HG03064 (cell line): ENCODE measurements around the gene HS3ST6.
A peak's percentile ranks its signal among the peaks of the same experiment; 100 is the strongest.
"Not testable (repeated sequence)": the region's sequence is repeated elsewhere in the genome, so short reads cannot be mapped to it uniquely, and the experiment has no call there.

Source experiments
- ATAC-seq: cut with Tn5 transposase; IDR thresholded peaks from one replicate; pipeline ENCODE4 v1.9.1; 2021; ENCODE audit warnings: low read depth; ENCODE audit not compliant: unreplicated experiment

The HS3ST6 gene

DNA sequence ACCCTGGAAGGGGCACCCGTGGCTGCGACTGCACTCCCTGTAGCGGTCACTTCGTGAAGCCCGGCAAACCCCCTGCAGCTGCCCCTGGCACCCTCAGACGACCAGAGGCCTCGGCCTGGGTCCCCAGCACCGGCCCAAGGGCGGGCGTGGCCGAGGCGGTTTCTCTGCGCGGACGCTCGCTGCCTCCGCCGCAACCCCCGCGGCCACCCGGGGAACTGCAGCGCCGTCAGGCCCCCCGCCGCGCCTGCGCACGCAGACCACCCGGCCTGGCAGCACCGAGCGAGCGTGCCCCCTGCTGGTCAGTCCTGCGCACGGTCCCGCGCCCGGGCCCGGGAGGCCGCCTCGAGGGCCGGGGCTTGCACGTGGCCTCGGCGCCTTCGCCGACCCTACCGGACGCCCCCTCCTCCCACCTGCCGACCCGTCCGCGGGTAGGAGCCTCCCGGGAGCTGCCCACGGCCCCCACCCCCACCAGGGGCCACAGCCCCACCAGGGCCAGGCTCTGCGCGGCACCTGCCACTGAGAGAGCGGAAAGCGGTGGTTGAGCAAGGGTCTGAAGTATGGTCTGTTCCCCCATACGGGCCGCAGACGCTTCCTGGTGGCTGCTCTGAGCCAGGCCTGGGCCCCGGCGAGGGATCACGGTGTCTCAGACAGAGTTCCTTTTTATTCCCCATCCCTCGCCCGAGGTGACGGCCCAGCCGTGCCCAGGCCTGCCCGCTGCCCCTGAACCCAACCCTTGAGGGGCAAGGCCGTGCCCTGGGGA is 11.5 kb upstream of the HS3ST6 start:
- peak; percentile 82 for ATAC-seq

DNA sequence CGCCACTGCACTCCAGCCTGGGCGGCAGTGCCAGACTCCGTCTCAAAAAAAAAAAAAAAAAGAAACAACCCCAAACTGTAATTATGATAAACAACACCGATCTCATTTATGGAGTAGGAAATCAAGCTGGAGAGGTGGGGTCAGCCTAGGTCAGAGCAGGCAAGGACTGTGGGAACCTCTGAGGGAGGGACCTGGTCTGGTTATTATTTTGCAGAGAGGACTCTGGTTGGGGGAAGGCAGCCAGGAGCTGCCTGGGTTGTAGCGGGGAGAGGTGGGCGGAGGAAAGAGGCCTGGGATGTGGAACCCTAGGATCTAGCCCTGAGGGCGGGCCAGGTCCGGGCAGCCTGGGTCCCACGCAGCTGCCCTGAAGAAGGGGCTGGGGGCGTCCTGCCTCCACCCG is 10.9 kb upstream of the HS3ST6 start:
- ATAC-seq = no peak

DNA sequence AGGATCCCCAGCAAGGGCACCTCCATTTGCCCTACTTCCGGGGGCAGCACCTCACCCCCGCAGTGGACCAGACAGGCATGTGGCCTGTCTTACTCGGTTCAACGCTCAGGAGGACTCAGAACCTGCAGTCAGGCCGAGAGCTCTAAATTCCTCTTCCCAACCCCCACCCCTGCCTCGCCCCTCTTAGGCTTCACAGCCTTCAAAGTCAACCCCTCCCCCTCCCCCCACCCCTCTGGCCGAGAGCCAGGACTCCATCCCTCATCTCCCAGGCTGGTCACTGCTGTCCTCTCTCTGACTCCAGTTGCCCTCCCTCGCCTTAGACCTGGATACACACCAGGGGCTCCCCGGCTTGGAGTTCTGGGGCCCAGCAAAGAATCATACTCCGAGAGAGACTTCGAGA is 8.1 kb upstream of the HS3ST6 start:
- no peak for ATAC-seq

DNA sequence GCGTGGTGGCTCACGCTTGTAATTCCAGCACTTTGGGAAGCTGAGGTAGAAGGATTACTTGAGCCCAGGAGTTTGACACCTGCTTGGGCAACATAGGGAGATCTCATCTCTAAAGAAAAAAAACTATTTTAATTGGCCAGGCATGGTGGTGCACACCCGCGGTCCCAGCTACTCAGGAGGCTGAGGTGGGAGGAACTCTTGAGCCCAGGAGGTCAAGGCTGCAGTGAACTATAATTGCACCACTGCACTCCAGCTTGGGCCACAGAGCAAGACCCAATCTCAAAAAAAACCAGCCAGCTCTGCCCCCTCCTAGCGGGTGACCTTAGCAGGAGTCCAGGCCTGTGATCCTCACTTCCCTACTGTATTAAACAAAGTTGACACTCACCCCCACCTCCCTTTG is 5.9 kb upstream of the HS3ST6 start:
- ATAC-seq = no peak

DNA sequence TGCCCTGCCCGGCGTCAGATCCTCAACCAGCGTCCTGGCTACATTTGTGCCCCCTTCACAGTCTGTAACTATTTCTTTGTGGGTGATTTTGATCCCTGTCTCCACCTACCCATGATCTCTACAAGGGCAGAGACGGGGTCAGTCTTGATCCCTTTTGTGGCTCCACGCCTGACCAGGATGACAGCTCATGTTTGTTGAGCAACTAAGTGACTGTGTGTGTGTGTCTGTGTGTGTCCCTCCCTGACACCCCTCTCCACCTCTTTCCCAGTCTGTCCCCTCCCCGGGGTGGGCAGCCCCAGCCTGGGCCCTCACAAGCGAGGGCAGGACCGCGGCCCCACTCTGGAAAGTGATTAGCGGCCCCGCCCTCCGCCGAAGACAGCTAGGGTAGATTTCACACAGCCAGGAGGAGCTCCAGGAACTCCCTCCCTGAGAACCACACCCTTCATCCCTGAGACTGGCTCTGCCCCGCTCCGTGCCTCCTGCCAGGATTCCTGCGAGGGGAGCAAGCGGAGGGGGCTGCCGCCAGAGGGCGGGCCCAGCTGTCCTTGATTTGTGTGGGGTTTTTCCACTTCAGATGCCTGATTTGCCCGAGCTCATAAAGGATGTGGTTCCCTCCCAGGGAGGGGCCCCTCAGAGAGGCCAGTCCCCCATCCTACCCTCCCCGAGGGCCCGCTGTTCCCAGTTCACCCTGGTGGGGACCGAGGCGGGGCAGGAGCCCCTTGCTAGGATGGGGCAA is 5.3 kb upstream of the HS3ST6 start:
- ATAC-seq = no peak

DNA sequence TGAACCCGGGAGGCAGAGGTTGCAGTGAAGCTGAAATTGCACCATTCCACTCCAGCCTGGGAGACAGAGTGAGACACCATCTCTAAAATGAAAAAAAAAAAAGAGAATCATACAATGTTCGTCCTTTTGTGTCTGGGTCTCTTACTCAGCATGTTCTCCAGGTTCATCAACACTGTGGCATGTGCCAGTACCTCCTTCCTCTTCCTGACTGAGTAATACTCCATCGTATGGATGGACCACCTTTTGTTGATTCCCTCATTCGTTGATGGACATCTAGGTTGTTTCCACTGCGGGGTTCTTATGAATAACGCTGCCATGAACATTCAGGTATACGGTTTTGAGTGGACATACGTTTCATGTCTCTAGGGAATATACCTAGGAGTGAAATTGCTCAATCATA is 4.1 kb upstream of the HS3ST6 start:
- no peak for ATAC-seq

DNA sequence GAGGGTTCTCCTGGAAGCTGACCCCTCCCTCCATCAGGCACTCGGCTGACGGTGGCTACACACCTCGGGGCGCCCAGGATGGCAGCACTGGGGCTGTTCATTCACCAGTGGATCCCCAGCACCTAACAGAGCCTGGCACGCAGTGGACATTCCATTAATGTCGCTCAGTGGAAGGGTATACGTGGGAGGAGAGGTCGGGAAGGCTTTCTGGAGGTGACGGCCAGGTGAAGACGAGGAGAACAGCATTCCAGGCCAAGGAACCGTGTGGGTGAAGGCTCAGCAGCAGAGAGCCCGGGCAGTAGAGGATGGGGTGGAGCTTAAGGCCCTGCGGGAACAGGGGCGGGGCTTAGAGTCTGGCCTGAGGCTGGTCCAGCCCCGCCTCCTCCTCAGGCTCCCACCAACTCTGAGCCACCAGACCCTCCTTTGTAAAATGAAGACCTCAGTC is 2.5 kb upstream of the HS3ST6 start:
- ATAC-seq = no peak

DNA sequence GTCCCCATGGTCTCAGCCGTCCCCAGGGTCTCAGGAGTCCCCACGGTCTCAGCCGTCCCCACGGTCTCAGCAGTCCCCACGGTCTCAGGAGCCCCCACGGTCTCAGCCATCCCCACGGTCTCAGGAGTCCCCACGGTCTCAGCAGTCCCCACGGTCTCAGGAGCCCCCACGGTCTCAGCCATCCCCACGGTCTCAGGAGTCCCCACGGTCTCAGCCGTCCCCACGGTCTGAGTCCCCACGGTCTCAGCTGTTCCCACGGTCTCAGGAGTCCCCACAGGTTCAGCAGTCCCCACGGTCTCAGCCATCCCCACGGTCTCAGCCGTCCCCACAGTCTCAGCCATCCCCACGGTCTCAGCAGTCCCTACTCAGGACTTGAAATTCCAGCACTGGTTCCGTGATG is 1.9 kb upstream of the HS3ST6 start:
- ATAC-seq = not testable (repeated sequence)

DNA sequence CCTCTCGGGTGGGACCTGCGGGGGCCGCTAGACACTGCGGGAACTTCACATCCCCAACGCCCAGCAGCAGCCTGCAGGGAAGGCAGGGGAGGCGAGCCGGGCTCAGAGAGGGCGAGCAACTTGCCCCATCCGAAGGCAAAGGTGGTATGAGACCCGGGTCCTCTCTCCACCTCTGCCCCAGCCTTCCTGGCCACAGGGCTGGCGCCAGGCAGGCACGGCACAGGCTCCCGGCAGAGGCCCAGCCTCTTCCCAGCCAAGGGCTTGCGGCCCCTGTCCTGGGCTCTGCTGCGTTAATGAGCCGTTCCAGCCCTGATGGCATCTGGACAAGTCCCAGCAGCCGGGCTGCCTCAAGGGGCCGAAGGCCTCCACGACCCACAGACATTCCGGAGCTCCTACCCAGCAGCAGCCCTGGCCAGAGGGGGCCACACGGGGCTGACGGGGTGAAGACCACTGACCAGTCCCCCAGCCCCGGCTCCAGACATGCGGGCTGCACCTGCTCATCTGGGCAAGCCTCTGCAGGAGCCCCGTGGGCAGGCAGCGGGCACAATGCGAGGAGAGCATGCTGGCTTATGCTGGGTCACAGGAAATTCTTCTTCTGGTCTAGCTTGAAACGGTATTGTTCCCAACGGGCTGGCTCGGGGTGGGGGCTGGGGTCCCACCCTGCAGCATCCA is 1.2 kb upstream of the HS3ST6 start:
- ATAC-seq = no peak

DNA sequence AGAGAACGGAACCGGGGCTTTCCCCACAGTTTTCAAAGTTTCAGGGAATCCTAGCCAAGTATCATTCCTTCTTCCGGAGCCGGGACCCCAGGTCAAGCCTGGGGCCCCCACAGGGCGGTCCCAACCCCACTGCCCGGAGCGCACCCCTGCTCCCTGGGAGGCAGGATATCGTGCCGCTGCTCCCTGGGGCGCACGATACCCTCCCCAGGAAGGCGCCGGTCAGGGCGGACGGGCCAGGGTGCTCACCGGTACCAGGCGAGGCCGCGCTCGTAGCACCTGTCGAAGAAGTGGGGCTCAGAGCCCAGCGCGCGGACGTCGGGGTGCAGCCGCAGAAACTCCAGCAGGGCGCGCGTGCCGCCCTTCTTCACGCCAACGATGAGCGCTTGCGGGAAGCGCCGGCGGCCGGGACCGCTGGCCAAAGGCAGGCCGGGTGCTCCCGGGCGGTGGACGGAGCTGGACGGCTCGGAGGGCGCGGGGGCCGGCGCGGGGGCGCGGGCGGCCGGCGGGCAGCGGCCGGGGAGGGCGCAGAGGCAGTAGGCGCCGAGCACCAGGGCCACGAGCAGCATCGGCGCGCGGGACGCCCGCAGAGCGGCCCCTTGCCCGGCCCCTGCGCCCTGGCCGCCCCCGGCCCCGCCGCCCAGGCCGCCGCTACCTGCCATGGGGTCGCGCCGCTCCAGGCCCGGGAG is 407 bp downstream of the HS3ST6 start:
- ATAC-seq = no peak

DNA sequence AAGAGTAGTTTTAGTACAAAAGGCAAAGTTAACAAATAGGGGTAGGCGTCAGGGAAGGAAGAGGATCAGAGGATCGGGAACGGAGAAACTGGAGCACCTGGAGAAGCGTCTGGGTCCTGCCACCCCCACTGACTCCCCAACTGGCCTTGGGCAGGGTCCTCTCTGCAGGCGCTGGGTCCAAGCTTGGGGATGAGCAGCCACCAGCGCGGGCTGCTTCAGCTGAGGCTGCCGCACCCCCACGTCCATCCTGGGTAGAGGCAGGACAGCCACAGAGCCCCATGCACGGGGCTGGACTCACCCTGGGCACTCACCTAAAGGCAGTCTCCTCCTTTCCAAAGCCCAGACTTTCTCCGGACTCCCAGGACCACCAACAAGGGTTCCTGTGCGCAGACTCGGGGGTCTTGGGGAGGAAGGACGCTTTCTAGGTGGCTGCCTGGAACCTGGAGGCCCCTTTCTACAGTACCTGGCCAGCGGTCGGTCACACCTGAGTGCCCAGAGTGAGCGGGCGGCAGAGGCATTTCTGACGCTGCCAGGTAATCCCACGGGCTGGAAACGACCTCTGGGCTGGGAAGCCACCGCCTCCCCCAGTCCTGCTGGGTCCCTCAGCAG is 1.1 kb downstream of the HS3ST6 start:
- no peak for ATAC-seq

DNA sequence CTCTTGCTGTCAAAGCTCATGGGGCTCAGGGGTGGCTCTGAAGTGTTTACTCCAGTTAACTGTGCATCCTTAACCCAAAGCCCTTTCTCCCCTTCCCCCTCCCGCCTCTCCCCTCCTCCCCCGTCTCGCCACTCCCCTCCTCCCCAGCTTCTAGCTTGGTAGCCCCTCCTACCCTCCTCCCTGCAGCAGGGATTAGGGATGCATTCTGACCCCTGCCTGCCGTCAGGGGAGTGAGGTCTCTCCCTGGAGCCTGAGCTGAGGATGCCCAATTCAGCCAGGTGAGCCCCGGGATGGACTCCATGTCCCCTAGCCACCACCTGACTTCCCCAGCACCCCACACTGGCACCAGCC is 1.6 kb downstream of the HS3ST6 start:
- no peak for ATAC-seq

DNA sequence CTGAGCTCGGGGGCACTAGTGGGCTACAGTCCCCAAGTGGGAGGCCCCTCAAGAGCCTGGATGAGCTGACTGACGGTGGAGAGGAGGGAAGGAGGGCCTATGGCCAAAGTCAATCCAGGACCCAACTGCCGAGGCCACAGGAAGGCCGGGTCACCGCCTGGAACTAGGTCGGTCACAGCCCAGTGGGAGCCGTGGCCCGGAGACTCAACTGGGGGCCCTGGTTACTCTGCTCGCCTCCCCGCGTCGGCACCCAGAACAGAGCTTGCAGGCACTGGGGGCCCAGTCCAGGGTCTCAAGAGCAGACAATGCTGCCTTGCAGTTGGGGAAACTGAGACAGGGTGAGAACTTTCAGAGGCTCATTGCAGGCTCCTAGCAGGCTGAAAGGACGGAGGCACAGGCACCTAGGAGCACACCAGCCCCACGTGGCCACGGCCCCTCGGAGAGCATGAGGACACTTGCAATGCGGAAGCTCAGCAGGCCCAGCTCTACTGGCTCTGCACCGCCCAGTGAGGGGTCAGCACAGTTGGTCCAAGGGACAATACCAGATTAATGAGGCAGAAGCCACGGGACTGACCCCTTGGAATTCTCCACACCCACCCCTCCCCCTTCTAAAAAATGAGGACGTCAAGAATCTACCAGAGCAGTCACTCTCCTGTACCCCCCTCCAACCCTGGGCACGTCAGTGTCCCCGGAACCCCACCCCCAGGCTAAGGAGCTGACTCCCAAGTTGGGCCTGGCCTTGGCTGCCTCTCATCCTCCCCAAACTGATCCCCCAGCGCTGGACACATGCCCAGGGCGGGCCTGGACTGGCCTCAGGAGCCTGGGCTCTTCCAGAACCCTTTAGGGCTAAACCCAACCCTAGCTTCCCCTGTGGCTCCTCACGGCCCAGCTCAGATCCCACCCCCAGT is 2.2 kb downstream of the HS3ST6 start:
- ATAC-seq = no peak

DNA sequence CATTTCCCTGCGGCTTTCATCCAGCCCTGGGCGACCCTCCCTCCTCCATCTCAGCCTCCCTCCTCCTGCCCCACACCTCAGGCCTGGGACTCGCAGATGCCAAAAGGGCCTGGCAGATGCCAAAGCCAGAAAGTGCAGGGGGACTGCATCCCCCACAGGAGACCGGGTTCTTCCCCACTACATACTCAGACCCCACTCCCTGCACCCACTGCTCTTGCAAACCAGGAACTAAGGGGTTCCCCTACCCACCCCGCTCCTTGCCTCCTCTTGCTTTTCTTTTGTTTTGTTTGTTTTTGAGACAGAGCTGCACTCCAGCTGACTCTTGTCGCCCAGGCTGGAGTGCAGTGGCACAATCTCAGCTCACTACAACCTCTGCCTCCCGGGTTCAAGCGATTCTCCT is 3.2 kb downstream of the HS3ST6 start:
- no peak for ATAC-seq

DNA sequence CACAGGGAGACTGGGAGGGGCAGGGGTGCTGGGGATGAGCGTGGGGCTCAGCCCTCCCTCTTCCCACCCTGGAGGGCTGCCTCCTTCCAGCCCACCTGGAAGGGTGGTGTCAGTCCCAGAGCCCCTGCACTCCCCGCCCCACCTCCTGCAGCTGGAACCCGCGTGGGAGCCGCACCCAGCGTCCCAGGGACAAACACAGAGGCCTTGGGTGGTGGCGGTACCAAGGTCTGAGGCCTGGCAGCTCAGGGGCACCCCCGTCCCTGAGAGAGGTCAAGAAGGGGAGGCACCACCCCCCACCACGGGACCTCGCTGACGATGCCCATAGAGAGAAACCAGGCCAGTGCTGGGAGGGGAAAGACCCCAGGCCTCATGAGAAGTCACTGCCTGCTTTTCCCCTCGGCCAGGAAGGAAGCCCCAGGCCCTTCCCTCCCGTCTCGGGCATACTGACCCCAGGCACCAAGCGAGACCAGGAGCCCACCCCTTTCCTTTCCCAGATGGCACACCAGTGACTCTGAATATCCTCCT is 4.1 kb downstream of the HS3ST6 start:
- ATAC-seq = no peak

DNA sequence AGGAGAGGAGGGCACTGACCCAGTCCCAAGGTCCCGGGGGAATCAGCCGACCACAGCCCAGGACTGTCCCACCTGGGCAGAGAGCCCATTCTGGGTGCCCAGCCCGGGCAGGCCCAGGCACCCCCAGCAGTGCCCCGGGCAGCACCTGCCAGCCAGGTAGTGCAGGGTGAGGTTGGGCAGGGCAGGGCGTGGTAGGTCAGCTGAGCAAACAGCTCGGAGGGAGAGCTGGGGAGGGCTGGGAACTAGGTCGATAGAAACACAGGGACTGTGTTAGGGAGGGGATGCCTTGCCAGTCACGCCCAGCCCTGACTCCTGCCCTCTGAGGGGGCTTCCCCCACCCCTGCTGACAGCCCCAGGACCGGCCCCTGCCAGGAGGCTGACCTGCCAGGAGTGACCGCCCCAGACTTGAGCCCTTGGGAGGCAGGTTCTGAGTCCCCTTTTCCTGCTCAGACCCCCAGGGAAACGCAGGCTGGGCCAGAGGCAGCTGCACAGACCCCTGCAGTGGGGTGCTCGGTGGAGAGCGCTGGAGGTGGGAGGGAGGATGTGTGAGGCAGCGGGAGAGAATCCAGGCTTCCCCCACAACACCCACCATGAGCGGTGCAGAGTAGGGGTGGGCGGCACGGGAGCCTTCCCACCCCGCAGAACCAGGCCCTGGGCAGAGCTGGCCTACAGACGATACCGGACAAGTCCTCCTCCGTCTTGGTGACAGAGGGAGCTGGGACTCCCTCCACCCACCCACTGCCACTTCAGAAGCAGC is 4.7 kb downstream of the HS3ST6 start:
- ATAC-seq = no peak

DNA sequence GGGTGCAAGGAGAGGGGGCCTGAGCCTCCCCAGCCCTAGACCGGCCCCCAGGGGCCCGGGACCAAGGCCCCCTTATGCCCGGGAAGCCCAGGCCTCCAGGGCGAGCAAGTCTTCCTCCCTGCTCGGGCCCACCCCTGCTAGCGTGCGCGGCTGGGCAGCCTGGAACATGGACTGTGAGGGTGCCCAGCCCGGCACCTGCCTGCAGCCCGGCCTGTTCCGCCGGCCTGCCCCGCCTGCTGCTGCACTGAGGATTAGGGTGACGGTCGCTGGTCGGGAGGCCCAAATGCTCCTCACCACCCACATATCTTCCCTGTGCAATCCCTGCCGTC is 6.0 kb downstream of the HS3ST6 start:
- no peak for ATAC-seq

DNA sequence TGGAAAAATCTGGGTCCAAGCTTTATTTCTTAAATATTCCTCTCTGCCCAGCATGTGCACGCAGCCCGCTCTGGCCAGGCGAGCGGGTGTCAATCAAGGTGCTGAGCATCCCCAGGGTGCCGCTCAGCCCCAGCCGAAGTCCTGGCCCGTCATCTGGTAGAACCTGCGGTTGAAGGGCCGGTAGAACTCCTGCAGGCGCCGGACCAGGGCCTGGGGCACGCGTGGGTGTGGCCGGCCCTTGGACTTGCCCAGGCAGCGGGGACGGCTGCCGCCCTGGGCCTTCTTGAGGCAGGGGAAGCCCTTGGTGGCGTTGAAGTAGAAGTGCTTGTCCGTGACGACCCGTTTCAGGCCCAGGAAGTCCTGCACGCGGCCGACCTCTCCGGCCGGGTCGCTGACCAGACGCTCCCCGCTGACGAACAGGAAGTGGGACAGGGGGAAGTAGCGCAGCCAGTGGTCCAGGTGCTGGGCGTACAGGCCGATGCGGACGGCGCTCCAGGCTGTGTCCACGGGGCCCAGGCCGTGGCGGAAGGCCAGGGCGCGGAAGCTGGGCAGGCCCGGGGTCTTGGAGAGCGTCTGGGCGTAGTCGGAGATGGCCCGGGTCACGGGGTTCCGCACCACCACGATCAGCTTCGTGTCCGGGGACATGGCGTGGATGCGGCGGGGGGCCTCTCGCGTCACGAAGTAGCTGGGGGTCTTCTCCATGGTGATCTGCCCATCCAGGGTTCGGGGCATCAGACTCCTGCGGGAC is 6.6 kb downstream of the HS3ST6 start:
- no peak for ATAC-seq
